Measurements from ENCODE around the gene PKHD1.

PKHD1 gene

DNA sequence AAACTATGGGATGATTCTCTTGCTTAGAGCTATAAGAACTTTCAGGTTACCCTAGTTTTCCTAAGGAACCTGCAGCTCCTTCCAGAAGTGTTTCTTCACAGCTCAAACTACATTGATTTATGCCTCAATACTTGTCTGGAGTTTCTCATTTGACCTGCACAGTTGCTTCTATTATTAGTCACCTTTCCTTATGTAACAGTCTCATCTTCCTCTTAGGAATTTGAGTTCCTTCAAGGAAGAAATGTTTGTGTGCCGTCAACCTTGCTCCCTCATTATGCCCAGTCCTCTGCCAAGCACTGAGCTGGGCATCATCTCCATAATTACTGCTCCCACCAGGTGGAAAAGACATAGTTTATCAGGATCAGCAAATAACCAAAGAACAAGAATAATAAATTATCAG, 466.4 kb downstream of the PKHD1 start:
- TF ChIP-seq, protein P1, sequence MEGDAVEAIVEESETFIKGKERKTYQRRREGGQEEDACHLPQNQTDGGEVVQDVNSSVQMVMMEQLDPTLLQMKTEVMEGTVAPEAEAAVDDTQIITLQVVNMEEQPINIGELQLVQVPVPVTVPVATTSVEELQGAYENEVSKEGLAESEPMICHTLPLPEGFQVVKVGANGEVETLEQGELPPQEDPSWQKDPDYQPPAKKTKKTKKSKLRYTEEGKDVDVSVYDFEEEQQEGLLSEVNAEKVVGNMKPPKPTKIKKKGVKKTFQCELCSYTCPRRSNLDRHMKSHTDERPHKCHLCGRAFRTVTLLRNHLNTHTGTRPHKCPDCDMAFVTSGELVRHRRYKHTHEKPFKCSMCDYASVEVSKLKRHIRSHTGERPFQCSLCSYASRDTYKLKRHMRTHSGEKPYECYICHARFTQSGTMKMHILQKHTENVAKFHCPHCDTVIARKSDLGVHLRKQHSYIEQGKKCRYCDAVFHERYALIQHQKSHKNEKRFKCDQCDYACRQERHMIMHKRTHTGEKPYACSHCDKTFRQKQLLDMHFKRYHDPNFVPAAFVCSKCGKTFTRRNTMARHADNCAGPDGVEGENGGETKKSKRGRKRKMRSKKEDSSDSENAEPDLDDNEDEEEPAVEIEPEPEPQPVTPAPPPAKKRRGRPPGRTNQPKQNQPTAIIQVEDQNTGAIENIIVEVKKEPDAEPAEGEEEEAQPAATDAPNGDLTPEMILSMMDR (IDR thresholded peaks at IDR 0.05): no peak

DNA sequence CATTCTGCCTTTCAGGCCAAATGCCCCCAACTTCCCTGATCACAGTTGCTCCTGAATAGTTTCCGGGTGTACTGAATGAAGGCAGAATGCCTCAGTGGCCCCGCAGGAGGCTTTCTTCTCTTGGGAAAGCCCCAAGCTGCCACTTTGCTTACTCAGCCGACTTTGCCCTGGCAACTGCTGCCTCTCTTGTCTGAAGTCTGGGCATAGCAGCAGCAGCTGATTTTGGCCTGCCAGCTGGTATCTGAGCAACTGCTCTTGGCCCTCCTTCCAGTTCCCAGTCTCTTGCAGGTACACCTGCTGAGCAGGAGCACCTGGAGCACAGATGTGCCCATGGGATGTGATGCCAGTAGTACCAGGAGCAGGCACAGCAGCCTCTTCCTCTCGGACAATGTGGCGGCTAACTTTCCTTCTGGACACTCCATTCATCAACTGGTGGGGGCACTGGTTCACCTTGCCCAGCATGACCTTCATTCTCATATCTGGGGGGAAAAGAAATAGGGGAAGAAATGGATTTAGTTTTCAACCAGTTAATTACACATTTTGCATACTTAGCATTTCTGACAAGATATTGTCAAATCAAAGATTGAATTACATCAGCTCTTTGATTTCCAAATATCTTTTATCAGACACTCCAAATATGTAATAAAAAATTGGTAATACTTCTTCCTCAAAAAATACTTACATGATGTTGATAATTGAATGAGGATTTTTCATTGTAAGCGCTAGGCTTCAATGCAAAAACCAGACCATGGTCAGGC, 468.2 kb downstream of the PKHD1 start:
- TF ChIP-seq, protein P1 (IDR thresholded peaks at IDR 0.05): no peak

GRCh38 chr6:51618563-51618962, 468.9 kb downstream of the PKHD1 start:
- TF ChIP-seq, protein P1 (IDR thresholded peaks at IDR 0.05): peak; percentile 33; the same call in 1 of the 2 replicates

DNA sequence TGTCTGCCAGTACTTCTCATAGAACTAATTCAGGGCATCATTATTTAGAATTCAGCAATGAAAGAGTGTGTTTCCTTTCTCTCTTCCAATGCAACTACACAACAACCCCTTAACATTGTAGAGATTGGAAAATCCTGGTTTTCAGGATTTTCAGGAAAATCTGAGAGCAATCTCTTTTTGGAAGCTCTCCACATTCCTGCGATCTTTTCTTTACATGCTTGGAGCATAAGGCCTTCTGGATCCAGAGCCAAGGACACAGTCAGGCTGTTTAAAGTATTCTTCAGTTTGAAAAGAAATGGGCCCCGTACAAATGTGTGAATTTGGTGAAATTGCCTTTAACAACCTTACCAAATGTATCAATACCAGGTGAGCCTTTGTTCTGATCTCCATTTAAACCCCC, 469.7 kb downstream of the PKHD1 start:
- TF ChIP-seq, protein P1 (IDR thresholded peaks at IDR 0.05): no peak

GRCh38 chr6:51616243-51616642, 471.2 kb downstream of the PKHD1 start:
- TF ChIP-seq, protein P1 (IDR thresholded peaks at IDR 0.05): no peak

DNA sequence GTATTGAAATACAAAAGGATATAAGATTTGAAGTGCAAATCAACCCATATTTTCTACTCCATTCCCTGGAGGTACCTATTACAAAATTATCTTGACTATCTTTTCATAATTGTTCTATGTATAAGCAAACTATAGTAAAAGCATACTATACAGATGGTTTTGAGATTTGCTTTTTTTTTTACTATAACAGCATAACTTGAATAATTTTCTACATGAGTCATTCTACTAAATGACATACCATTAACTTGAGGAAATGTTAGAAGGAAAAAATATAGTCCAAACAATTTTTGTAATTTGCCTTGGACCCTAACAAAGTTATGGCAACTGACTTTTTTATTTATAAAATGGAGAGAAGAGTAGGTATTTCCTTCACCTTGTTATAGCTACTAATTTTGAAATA, 472.7 kb downstream of the PKHD1 start:
- TF ChIP-seq, protein P1 (IDR thresholded peaks at IDR 0.05): no peak

GRCh38 chr6:51613558-51613957, 473.9 kb downstream of the PKHD1 start:
- TF ChIP-seq, protein P1 (IDR thresholded peaks at IDR 0.05): no peak

GRCh38 chr6:51608932-51609331, 478.5 kb downstream of the PKHD1 start:
- TF ChIP-seq, protein P1 (IDR thresholded peaks at IDR 0.05): no peak

All from LNCAP (cell line).